AG10803 (cell line): ENCODE results near the gene TRPT1.

Experiments
- DNase-seq: peaks from one replicate; pipeline ENCODE4 v3.0.0; 2010; ENCODE audit warnings: low read depth
- H3K4me3 ChIP-seq: 2 replicates; pipeline ENCODE4 v1.5.1; 2011; ENCODE audit warnings: mild to moderate bottlenecking, low read length, control low read depth
- TF ChIP-seq, protein P1 (sequence below): conservative IDR thresholded peaks from 2 replicates; pipeline ENCODE4 v1.5.1; 2011; ENCODE audit warnings: mild to moderate bottlenecking, low read length, control low read depth, inconsistent platforms

TRPT1 gene

GRCh38 chr11:64204464-64204989, 21.5 kb downstream of the TRPT1 start:
- DNase-seq: peak; percentile 95

DNA sequence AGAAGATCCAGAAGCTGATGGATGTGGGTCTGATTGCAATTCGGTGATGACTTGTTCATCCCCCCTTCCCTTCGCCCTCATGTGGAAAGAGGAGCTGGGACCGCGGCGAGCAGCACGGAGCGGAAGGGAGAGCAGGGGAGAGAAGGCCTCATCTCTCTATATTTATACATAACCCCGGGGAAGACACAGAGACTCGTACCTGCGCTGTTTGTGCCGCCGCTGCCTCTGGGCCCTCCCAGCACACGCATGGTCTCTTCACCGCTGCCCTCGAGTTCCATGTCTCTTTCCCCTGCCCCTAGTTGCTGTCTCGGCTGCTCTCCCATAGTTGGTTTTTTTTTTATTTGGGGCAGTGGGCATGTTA, 21.9 kb downstream of the TRPT1 start:
- no peak for DNase-seq
- no peak overlapping the region for H3K4me3 ChIP-seq
- TF ChIP-seq, protein P1, sequence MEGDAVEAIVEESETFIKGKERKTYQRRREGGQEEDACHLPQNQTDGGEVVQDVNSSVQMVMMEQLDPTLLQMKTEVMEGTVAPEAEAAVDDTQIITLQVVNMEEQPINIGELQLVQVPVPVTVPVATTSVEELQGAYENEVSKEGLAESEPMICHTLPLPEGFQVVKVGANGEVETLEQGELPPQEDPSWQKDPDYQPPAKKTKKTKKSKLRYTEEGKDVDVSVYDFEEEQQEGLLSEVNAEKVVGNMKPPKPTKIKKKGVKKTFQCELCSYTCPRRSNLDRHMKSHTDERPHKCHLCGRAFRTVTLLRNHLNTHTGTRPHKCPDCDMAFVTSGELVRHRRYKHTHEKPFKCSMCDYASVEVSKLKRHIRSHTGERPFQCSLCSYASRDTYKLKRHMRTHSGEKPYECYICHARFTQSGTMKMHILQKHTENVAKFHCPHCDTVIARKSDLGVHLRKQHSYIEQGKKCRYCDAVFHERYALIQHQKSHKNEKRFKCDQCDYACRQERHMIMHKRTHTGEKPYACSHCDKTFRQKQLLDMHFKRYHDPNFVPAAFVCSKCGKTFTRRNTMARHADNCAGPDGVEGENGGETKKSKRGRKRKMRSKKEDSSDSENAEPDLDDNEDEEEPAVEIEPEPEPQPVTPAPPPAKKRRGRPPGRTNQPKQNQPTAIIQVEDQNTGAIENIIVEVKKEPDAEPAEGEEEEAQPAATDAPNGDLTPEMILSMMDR: no peak

More at GRCh38 chr11:64204464-64204989, 21.5 kb downstream of the TRPT1 start:
- H3K4me3 ChIP-seq: no peak overlapping the region
- TF ChIP-seq, protein P1: peak; percentile 79

GRCh38 chr11:64203421-64204079, 22.4 kb downstream of the TRPT1 start:
- DNase-seq: no peak
- TF ChIP-seq, protein P1: no peak
- no peak overlapping the region for H3K4me3 ChIP-seq

GRCh38 chr11:64202992-64203391, 23.0 kb downstream of the TRPT1 start:
- TF ChIP-seq, protein P1: no peak
- no peak overlapping the region for H3K4me3 ChIP-seq
- DNase-seq: no peak

DNA sequence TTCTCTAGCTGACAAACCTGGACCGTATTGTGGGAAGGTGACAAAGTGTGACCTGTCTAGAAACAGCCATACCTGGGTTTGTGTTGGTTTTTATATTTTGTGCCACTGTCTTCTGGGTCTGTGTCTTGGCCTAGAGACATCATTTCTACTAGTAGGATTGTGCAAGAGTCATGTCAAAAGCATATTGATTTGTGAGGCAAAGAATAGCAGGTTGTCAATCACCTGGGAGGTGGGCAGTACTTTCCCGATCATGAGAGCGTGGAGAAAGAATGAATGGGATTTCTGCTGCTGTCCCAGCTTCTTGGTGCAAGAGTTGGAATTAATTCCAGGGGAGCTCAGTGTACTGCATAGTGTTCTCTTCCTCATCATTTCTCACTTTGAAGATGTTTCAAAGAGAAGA, 24.4 kb downstream of the TRPT1 start:
- TF ChIP-seq, protein P1: no peak
- no peak for DNase-seq
- H3K4me3 ChIP-seq: no peak overlapping the region

DNA sequence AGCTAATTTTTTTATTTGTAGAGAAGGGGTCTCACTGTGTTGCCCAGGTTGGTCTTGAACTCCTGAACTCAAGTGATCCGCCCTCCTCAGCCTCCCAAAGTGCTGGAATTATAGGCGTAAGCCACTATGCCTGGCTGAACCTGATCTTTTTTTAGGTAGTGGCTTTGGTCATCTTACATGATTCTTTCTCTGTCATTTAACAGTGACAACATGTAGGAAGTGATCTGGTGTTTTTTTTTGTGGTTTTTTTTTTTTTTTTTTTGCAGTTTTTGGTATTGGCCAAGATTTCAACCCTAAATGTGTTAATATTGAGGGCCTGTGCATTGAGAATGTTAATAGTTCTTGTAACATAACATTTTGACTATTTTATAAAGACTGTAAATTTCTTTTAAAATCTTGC, 27.5 kb downstream of the TRPT1 start:
- DNase-seq: no peak
- no peak overlapping the region for H3K4me3 ChIP-seq
- TF ChIP-seq, protein P1: no peak

GRCh38 chr11:64196626-64197025, 29.4 kb downstream of the TRPT1 start:
- H3K4me3 ChIP-seq: no peak overlapping the region
- TF ChIP-seq, protein P1: no peak
- no peak for DNase-seq
